Measurements from ENCODE around the gene LMTK2.

The LMTK2 gene

DNA sequence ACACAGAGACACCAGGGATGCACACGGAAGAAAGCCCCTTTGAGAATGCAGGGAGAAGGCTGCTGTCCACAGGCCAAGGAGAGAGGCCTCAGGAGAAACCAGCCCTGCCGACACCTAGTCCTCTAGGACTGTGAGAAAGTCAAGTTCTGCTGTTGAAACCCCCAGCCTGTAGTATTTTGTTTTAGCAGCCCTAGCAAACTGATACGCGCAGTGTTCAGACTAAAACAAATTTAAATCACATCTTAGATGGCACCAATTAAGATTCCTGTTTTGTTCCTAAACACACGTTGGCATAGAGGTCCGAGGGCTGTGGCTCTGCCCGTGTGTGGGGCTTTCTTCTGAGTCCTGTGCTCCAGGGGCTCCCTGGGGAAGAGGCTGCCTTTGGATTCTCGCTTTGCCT, 21.7 kb downstream of the LMTK2 start:
- FAIRE-seq, result no peak
- TF ChIP-seq, protein P1, sequence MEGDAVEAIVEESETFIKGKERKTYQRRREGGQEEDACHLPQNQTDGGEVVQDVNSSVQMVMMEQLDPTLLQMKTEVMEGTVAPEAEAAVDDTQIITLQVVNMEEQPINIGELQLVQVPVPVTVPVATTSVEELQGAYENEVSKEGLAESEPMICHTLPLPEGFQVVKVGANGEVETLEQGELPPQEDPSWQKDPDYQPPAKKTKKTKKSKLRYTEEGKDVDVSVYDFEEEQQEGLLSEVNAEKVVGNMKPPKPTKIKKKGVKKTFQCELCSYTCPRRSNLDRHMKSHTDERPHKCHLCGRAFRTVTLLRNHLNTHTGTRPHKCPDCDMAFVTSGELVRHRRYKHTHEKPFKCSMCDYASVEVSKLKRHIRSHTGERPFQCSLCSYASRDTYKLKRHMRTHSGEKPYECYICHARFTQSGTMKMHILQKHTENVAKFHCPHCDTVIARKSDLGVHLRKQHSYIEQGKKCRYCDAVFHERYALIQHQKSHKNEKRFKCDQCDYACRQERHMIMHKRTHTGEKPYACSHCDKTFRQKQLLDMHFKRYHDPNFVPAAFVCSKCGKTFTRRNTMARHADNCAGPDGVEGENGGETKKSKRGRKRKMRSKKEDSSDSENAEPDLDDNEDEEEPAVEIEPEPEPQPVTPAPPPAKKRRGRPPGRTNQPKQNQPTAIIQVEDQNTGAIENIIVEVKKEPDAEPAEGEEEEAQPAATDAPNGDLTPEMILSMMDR (IDR thresholded peaks at IDR 0.05; ENCODE audit: insufficient read depth, missing control alignments), result no peak
- no peak for DNase-seq (ENCODE audit: insufficient read length, low spot score)

DNA sequence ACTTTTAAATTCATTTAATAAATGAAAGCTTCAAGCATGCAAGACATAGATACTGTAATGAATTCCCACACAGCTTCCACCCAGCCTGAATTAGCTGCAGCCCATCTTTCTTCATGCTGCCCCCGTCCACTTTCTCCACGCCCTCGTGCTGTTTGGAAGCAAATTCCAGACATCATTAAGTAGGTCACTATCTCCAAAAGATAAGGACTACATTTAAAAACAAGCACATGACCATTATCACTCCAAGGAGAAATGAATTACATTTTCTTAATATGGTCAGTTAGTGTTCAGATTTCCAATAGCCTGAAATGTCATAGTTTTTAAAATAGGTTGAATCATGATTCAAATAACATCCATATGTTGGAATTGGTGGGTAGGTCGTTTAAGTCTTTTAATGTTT, 24.3 kb downstream of the LMTK2 start:
- TF ChIP-seq, protein P1 (IDR thresholded peaks at IDR 0.05; ENCODE audit: insufficient read depth, missing control alignments), result no peak
- FAIRE-seq (no peak), DNase-seq (ENCODE audit: insufficient read length, low spot score) (no peak)

DNA sequence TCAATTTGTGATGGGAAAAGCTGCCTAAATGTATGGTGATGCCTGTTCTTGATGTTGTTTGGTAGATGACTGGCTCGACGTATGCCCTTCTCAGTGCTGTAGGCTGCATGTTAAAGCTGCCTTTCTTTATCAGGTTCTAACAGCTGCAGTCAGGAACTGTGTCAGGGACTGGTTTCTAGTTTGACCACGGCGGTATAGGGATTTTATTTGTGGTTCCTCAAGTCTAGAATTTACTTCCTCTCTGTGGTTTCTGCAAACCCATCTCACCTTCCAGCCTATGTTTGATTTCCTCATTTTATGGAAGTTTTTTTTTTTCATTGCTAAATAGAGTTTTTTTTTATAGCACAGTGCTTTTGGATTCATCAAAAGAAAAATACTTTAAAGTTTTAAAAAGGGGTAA, 26.5 kb downstream of the LMTK2 start:
- FAIRE-seq (no peak), DNase-seq (ENCODE audit: insufficient read length, low spot score) (no peak)
- TF ChIP-seq, protein P1 (IDR thresholded peaks at IDR 0.05; ENCODE audit: insufficient read depth, missing control alignments), result no peak

DNA sequence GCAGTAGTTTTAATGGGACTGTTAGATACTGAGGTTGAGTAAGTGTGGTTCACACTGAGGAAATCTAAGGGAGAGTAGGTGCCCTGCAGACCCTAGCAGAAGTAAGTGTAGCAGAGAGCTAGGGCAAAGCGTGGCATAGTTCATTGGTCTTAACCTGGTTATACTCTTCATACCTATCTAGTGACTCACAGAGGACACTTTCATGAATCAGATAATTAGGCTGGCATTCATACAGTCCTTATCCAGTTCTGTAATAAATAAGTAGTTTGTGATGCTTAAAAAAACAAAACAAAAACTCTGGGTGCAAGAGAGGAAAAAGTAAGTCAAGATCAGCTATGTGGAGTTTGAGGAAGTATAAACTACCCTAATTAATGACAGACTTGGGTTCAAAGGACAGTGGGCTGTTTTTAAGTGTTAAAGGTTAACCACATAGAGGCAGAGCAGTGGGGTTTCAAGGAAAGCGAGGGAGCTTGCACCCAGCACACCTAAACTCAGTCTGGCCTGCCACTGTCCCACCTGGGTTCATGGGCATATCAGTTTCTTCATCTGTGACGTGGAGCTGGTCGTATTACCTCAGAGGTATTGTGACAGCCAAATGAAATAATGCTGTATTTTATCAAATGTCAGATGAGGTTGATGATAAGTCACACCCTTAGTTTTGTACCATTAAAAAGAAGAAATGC, 27.1 kb downstream of the LMTK2 start:
- TF ChIP-seq, protein P1 (IDR thresholded peaks at IDR 0.05; ENCODE audit: insufficient read depth, missing control alignments), result no peak
- DNase-seq (ENCODE audit: insufficient read length, low spot score) (no peak), FAIRE-seq (no peak)

DNA sequence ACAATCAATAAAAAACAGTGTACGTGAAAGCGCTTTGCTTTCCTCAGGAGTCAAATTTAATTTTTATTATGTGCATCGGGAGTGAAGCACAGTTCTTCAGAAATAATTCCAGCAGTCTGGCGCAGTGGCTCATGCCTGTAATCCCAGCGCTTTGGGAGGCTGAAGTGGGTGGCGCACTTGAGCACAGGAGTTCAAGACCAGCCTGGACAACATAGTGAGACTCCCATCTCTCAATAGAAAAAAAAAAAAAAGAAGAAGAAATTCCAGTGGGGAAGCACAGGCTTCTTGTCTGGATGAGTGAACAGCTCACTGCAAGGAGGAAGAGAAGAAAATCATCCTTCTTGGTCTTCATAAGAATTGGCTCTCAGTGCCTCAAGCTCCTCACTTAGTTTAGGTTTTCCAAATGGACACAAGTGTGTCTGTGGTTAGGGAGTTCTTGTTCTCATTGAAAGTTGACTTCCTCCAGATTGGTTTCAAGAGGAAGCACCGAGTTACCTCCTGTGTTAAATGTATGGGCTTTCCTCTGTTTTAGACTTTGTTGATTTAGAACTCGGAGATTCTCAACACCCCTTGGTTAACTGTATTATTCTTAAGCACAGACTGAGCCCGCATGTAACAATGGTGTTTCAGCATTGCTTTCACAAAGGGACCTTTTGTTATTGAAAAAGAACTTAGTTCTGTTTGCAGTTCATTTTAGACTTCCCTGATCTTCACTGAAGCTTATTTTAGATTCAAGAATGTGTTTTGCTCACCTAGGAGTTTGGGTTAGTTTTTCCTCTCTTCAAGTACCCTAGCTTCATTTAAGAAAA, 28.0 kb downstream of the LMTK2 start:
- DNase-seq (ENCODE audit: insufficient read length, low spot score) (no peak), FAIRE-seq (no peak)
- TF ChIP-seq, protein P1 (IDR thresholded peaks at IDR 0.05; ENCODE audit: insufficient read depth, missing control alignments), result no peak

DNA sequence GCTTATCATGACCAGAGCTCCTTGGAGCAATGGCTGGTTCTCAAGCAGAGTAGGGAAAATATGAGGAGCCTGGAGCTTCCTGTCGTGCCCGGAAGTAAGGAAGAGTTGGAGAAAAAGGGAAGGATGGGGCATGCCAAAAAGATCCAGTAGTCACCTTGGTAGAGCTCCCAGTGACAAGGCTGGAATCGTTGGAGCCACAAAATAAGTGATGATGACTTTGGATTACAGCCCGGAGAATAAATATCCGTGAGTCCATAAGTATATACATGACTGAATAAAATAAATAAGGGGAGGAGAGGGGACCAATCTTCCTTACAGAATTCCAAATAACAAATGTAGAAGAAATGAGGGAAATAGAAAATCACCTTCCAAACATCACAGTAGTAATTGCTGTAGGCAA, 29.3 kb downstream of the LMTK2 start:
- DNase-seq (ENCODE audit: insufficient read length, low spot score), result no peak
- TF ChIP-seq, protein P1 (IDR thresholded peaks at IDR 0.05; ENCODE audit: insufficient read depth, missing control alignments), result no peak
- no peak for FAIRE-seq

DNA sequence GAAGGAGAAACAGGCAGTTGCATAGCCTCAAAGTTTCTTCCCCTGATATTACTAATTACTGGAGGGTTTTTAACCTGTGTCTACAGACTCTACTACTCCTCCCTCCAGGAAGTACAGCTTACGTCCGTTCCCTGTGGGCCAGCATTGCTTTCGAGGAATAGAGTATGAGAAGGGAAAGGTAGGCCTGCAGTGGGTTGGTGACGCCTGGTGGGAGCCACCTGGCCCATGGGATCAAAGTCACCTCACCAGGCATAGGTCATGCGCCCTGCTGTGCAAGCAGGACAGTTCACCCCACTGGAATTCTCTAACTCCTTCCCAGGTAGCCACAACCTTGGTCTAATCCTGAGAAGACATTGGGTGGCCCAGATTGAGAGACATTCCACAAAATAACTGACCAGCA, 29.8 kb downstream of the LMTK2 start:
- FAIRE-seq, result no peak
- TF ChIP-seq, protein P1 (IDR thresholded peaks at IDR 0.05; ENCODE audit: insufficient read depth, missing control alignments), result no peak
- DNase-seq (ENCODE audit: insufficient read length, low spot score), result no peak

Data from D721Med (cell line).